HepG2 (cell line): ENCODE data around the gene SAPCD1. TPM values are rescaled to one million over a fixed set of nuclear protein-coding genes. Genes with fewer than 3 reads are reported as not detected.
A peak's percentile ranks its signal among the peaks of the same experiment; 100 is the strongest.

Experiments used
- GLI4 ChIP-seq: sonication (generic); formaldehyde crosslinking; IDR thresholded peaks from 2 replicates; pipeline ENCODE4 v1.5.1; 2020; ENCODE audit warnings: missing genetic modification reagents, mild to moderate bottlenecking, moderate library complexity, borderline replicate concordance
- HNRNPH1 ChIP-seq: fragments of 200-400 bp; formaldehyde crosslinking; optimal IDR thresholded peaks from 2 replicates; pipeline ENCODE3; 2017; ENCODE audit warnings: mild to moderate bottlenecking, low read depth, low read length
- KLF6 ChIP-seq: IDR thresholded peaks from 2 replicates; pipeline ENCODE4 v1.8.0; 2016; ENCODE audit warnings: missing biosample characterization, missing genetic modification reagents
- MXD1 ChIP-seq: sonication (generic); formaldehyde crosslinking; IDR thresholded peaks from 2 replicates; pipeline ENCODE4 v1.4.0; 2020; ENCODE audit warnings: mild to moderate bottlenecking, missing genetic modification reagents
- NFE2L2 ChIP-seq: fragments of 150-350 bp; IDR thresholded peaks from 2 replicates; pipeline ENCODE4 v1.6.1; 2014; ENCODE audit warnings: low read length
- SALL1 ChIP-seq: sonication (generic); formaldehyde crosslinking; IDR thresholded peaks from 2 replicates; pipeline ENCODE4 v1.8.0; 2022; ENCODE audit warnings: mild to moderate bottlenecking, missing genetic modification reagents
- SALL2 ChIP-seq: sonication (generic); formaldehyde crosslinking; IDR thresholded peaks from 2 replicates; pipeline ENCODE4 v1.8.1; 2023; ENCODE audit warnings: mild to moderate bottlenecking, missing genetic modification reagents, inconsistent platforms
- TP53 ChIP-seq: sonication (generic); formaldehyde crosslinking; conservative IDR thresholded peaks from 2 replicates; pipeline ENCODE4 v1.4.0; 2020; ENCODE audit warnings: missing genetic modification reagents
- ZEB1 ChIP-seq: IDR thresholded peaks from 2 replicates; pipeline ENCODE4 v1.6.1; 2012; ENCODE audit warnings: mild to moderate bottlenecking, low read depth, inconsistent platforms; ENCODE audit not compliant: insufficient replicate concordance
- ZNF18 ChIP-seq: sonication (generic); formaldehyde crosslinking; IDR thresholded peaks from 2 replicates; pipeline ENCODE4 v1.8.0; 2022; ENCODE audit warnings: mild to moderate bottlenecking, missing genetic modification reagents; ENCODE audit not compliant: insufficient replicate concordance
- ZNF180 ChIP-seq: sonication (generic); formaldehyde crosslinking; IDR thresholded peaks from 2 replicates; pipeline ENCODE4 v1.4.0; 2020; ENCODE audit warnings: low read depth, missing genetic modification reagents, borderline replicate concordance
- ZNF33A ChIP-seq: sonication (generic); formaldehyde crosslinking; IDR thresholded peaks from 2 replicates; pipeline ENCODE4 v1.5.1; 2020; ENCODE audit warnings: missing genetic modification reagents, mild to moderate bottlenecking, moderate library complexity, borderline replicate concordance
- ZNF572 ChIP-seq: sonication (generic); formaldehyde crosslinking; IDR thresholded peaks from 2 replicates; pipeline ENCODE4 v1.5.1; 2020; ENCODE audit warnings: mild to moderate bottlenecking, missing genetic modification reagents
- ZSCAN30 ChIP-seq: sonication (generic); formaldehyde crosslinking; IDR thresholded peaks from 2 replicates; pipeline ENCODE4 v1.5.0; 2020; ENCODE audit warnings: mild to moderate bottlenecking, missing genetic modification reagents
- polyA plus RNA-seq, 8 experiments: library from polyadenylated mRNA; depleted of rRNA in 3 of 8; stranded (reverse) in 7 of 8; unstranded in 1 of 8; fragments of >200 nt; fragmentation: Illumina TruSeq in 4 of 8; extraction: Trizol in 4 of 8; gene quantifications; 2 replicates each; pipeline versions ENCODE4 v1.2.1 to v1.2.3, GENCODE V29; 2011 to 2016; ENCODE audit warnings: low read depth in 4 of 8, missing spikeins in 1 of 8, mixed read lengths in 1 of 8; ENCODE audit not compliant: insufficient read depth in 1 of 8
- total RNA-seq, 5 experiments: library from RNA; depleted of rRNA; stranded (reverse); fragments of >200 nt; fragmentation: Illumina TruSeq; extraction: Trizol; gene quantifications; 2 replicates each; pipeline ENCODE4 v1.2.3, GENCODE V29; 2016; ENCODE audit warnings: low read depth in 1 of 5
- TF ChIP-seq, protein P1 (sequence below): sonication (generic); formaldehyde crosslinking; IDR thresholded peaks from 2 replicates; pipeline ENCODE4 v1.9.0; 2021; ENCODE audit warnings: missing genetic modification reagents, mild to moderate bottlenecking, borderline replicate concordance
- TF ChIP-seq, protein P2 (sequence below): sonication (generic); formaldehyde crosslinking; IDR thresholded peaks from 2 replicates; pipeline ENCODE4 v1.4.0; 2020; ENCODE audit warnings: missing genetic modification reagents
- TF ChIP-seq, protein P3 (sequence below): IDR thresholded peaks from 2 replicates; pipeline ENCODE4 v1.6.1; 2016; ENCODE audit warnings: missing compliant biosample characterization, missing genetic modification reagents, borderline replicate concordance
- TF ChIP-seq, protein P4 (sequence below): sonication (generic); formaldehyde crosslinking; conservative IDR thresholded peaks from 2 replicates; pipeline ENCODE4 v1.4.0; 2020; ENCODE audit warnings: missing genetic modification reagents
- TF ChIP-seq, protein P5 (sequence below): IDR thresholded peaks from 2 replicates; pipeline ENCODE4 v1.6.1; 2016; ENCODE audit warnings: missing genetic modification reagents, missing compliant biosample characterization

SAPCD1 gene
- total and polyA plus RNA-seq, 2 of the 13 experiments (the other 11 are each of a cell fraction or from before 2014, with no cell fraction given) = 2.5 to 3.9 TPM

GRCh38 chr6:31739639-31740396 is 22.6 kb upstream of the SAPCD1 start, which contains the start of gene MSH5 (continued):
- TF ChIP-seq ZNF33A (CRISPR knock-in tag) = peak; percentile 85; the same call in 1 of the 2 replicates
- TF ChIP-seq, protein P1, sequence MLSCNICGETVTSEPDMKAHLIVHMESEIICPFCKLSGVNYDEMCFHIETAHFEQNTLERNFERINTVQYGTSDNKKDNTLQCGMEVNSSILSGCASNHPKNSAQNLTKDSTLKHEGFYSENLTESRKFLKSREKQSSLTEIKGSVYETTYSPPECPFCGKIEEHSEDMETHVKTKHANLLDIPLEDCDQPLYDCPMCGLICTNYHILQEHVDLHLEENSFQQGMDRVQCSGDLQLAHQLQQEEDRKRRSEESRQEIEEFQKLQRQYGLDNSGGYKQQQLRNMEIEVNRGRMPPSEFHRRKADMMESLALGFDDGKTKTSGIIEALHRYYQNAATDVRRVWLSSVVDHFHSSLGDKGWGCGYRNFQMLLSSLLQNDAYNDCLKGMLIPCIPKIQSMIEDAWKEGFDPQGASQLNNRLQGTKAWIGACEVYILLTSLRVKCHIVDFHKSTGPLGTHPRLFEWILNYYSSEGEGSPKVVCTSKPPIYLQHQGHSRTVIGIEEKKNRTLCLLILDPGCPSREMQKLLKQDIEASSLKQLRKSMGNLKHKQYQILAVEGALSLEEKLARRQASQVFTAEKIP (CRISPR knock-in tag) = no peak
- peak; percentile 71; the same call in 1 of the 2 replicates for TF ChIP-seq SALL2 (CRISPR knock-in tag)
- TF ChIP-seq, protein P2, sequence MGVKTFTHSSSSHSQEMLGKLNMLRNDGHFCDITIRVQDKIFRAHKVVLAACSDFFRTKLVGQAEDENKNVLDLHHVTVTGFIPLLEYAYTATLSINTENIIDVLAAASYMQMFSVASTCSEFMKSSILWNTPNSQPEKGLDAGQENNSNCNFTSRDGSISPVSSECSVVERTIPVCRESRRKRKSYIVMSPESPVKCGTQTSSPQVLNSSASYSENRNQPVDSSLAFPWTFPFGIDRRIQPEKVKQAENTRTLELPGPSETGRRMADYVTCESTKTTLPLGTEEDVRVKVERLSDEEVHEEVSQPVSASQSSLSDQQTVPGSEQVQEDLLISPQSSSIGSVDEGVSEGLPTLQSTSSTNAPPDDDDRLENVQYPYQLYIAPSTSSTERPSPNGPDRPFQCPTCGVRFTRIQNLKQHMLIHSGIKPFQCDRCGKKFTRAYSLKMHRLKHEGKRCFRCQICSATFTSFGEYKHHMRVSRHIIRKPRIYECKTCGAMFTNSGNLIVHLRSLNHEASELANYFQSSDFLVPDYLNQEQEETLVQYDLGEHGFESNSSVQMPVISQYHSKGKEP (CRISPR knock-in tag) = no peak
- TF ChIP-seq, protein P3, sequence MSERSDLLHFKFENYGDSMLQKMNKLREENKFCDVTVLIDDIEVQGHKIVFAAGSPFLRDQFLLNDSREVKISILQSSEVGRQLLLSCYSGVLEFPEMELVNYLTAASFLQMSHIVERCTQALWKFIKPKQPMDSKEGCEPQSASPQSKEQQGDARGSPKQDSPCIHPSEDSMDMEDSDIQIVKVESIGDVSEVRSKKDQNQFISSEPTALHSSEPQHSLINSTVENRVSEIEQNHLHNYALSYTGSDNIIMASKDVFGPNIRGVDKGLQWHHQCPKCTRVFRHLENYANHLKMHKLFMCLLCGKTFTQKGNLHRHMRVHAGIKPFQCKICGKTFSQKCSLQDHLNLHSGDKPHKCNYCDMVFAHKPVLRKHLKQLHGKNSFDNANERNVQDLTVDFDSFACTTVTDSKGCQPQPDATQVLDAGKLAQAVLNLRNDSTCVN = peak; percentile 88
- 0 out of 2 replicates have a peak, but pooled peaks have one; percentile 53 for TF ChIP-seq KLF6 (CRISPR knock-in tag)
- TF ChIP-seq, protein P4, sequence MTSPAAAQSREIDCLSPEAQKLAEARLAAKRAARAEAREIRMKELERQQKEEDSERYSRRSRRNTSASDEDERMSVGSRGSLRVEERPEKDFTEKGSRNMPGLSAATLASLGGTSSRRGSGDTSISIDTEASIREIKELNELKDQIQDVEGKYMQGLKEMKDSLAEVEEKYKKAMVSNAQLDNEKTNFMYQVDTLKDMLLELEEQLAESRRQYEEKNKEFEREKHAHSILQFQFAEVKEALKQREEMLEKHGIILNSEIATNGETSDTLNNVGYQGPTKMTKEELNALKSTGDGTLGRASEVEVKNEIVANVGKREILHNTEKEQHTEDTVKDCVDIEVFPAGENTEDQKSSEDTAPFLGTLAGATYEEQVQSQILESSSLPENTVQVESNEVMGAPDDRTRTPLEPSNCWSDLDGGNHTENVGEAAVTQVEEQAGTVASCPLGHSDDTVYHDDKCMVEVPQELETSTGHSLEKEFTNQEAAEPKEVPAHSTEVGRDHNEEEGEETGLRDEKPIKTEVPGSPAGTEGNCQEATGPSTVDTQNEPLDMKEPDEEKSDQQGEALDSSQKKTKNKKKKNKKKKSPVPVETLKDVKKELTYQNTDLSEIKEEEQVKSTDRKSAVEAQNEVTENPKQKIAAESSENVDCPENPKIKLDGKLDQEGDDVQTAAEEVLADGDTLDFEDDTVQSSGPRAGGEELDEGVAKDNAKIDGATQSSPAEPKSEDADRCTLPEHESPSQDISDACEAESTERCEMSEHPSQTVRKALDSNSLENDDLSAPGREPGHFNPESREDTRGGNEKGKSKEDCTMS (CRISPR knock-in tag) = no peak
- peak; percentile 95 for TF ChIP-seq ZSCAN30 (CRISPR knock-in tag)
- TF ChIP-seq HNRNPH1 = no peak
- peak; percentile 96 for TF ChIP-seq MXD1 (CRISPR knock-in tag)
- TF ChIP-seq ZEB1 = no peak
- no peak for TF ChIP-seq TP53
- TF ChIP-seq GLI4 (CRISPR knock-in tag) = peak; percentile 94
- no peak for TF ChIP-seq ZNF572 (CRISPR knock-in tag)
- TF ChIP-seq, protein P5, sequence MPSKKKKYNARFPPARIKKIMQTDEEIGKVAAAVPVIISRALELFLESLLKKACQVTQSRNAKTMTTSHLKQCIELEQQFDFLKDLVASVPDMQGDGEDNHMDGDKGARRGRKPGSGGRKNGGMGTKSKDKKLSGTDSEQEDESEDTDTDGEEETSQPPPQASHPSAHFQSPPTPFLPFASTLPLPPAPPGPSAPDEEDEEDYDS (CRISPR knock-in tag) = peak; percentile 60
- peak; percentile 97 for TF ChIP-seq SALL1 (CRISPR knock-in tag)
- TF ChIP-seq NFE2L2 = no peak
- no peak; the same call in 1 of the 2 replicates for TF ChIP-seq ZNF180 (CRISPR knock-in tag)
- peak; percentile 88 for TF ChIP-seq ZNF18 (CRISPR knock-in tag)
